ENCODE data around the gene PLA2G2A. TPM values are rescaled to one million over a fixed set of nuclear protein-coding genes. Genes with fewer than 3 reads are reported as not detected.

Gene PLA2G2A
- total RNA-seq, 1 experiment from 2014 or later, result 7.1 TPM

DNA sequence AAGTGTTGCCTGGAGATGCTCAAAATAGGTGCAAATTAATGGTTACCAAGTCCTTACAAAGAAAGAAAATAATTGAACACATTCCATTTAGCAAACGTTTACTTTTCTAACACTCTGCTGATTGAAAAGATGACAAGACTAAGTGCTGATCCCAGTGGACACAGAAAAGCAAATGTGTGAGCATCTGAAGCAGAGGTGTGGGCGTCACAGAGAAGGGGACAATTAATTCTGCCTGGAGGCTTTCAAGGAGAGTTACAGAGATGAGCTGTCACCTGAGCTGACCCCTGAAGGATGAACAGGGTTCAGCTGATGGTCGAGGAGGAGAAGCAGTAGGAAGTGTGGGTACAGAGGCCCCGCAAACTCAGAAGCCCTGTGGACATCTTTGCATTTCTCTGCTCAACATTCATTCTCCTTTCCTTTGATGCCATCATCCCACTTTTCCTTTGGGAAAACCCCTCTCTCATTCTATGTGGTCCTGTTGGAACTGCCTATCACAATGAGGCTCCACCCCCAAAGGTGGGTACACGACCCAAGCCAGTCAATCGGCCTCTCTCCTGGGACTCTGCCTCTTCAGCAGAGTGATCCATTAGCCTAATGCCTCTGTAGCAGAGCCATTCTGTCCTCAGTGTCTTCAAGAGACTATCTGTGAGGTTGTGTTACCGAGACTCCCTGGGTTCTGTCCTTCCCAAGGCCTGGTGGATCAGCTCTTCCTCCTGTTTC, 38.8 kb downstream of the PLA2G2A start:
- Histone ChIP-seq H3K23me2 (ENCODE audit: insufficient read length, low read depth, low read length, poor library complexity, severe bottlenecking) (no peaks in the 10 kb centered on the region), H3K23ac (ENCODE audit: insufficient read length, low read depth, low read length) (no peak overlapping the region), H3K9ac (ENCODE audit: extremely low read depth, insufficient read length, low read length) (no peak overlapping the region), H3K18ac (ENCODE audit: insufficient read length, low read depth, low read length) (no peak overlapping the region), H2BK15ac (ENCODE audit: low read depth, low read length) (no peak overlapping the region), H2BK20ac (ENCODE audit: low read depth, low read length, poor library complexity, severe bottlenecking) (no peak overlapping the region), H3K9me3 (ENCODE audit: control insufficient read depth, low read depth, low read length) (no peaks in the 10 kb centered on the region), H4K8ac (replicated peaks; ENCODE audit: insufficient read length, low read depth, low read length) (no peak overlapping the region), H4K91ac (ENCODE audit: insufficient read length, low read depth, low read length) (no peak overlapping the region), H3K56ac (ENCODE audit: insufficient read length, low read depth, low read length) (no peak overlapping the region), H2AK5ac (ENCODE audit: insufficient read length, low read length) (no peak overlapping the region), H3K4ac (ENCODE audit: low read depth, low read length) (no peak overlapping the region), H4K5ac (ENCODE audit: insufficient read length, low read depth, low read length) (no peak overlapping the region), H3K27ac (ENCODE audit: insufficient read length, low read depth, low read length) (no peak overlapping the region), H2BK120ac (ENCODE audit: low read depth, low read length, poor library complexity, severe bottlenecking) (no peak overlapping the region), H2BK5ac (ENCODE audit: insufficient read length, low read length) (no peak overlapping the region), H4K20me1 (ENCODE audit: control insufficient read depth, insufficient read depth, insufficient read length) (no peaks in the 10 kb centered on the region), H3K4me1 (ENCODE audit: insufficient read depth, low read length) (no peaks in the 10 kb centered on the region), H2AFZ (ENCODE audit: low read length) (no peak overlapping the region), H3K14ac (ENCODE audit: insufficient read depth, low read length) (peak overlapping the region; percentile 10; the same call in 1 of the 2 replicates), H2BK12ac (ENCODE audit: insufficient read length, low read depth, low read length) (no peak overlapping the region), H3K79me1 (ENCODE audit: insufficient read depth, low read depth, low read length, poor library complexity, severe bottlenecking) (no peaks in the 10 kb centered on the region), H3K4me2 (ENCODE audit: insufficient read depth, insufficient read length, low read length) (no peak overlapping the region), H3T11ph (ENCODE audit: low read length) (no peak overlapping the region), H3K27me3 (ENCODE audit: insufficient read depth, low read length) (no peaks in the 10 kb centered on the region), H3K79me2 (ENCODE audit: insufficient read depth, low read length) (no peaks in the 10 kb centered on the region)
- Mint-ChIP-seq H3K27ac (no peak overlapping the region; a peak in 1 of 7 replicates), H3K4me1 (peaks cover 9% of the 10 kb centered on the region in 2 experiments), H3K36me3 (ENCODE audit: insufficient read depth in 1 of 3, low read depth in 3 of 3) (no peaks in the 10 kb centered on the region; a peak in 2 of 7 replicates), H3K27me3 (ENCODE audit: low read depth) (no peaks in the 10 kb centered on the region), H3K9me3 (peaks cover 0 to 11% of the 10 kb centered on the region in 2 experiments; a peak in 3 of 5 replicates), H3K4me3 (no peak overlapping the region)
- TF ChIP-seq, protein P1, sequence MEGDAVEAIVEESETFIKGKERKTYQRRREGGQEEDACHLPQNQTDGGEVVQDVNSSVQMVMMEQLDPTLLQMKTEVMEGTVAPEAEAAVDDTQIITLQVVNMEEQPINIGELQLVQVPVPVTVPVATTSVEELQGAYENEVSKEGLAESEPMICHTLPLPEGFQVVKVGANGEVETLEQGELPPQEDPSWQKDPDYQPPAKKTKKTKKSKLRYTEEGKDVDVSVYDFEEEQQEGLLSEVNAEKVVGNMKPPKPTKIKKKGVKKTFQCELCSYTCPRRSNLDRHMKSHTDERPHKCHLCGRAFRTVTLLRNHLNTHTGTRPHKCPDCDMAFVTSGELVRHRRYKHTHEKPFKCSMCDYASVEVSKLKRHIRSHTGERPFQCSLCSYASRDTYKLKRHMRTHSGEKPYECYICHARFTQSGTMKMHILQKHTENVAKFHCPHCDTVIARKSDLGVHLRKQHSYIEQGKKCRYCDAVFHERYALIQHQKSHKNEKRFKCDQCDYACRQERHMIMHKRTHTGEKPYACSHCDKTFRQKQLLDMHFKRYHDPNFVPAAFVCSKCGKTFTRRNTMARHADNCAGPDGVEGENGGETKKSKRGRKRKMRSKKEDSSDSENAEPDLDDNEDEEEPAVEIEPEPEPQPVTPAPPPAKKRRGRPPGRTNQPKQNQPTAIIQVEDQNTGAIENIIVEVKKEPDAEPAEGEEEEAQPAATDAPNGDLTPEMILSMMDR (conservative IDR thresholded peaks at IDR 0.05), result no peak
- DNase-seq, result no peak
- WGBS (ENCODE audit: extremely low coverage, insufficient read length, low lambda C conversion rate), result no CpG with 5 or more reads among the region's 7 CpGs

Data from H9 (cell line).